SK-N-SH (cell line): ENCODE measurements around the gene KLHL25. TPM values are rescaled to one million over a fixed set of nuclear protein-coding genes. Genes with fewer than 3 reads are reported as not detected.

ENCODE experiments used
- CTCF ChIA-PET: fragments of 300-600, 350-600 bp; formaldehyde crosslinking; extraction: SDS; loops from one replicate; lab custom pipeline; 2021; lab: Yijun Ruan, JAX
- POLR2A ChIA-PET: fragments of 350-600 bp; sonication (Branson Sonifier 250); formaldehyde crosslinking; extraction: SDS; loops from one replicate; lab custom pipeline; 2020; ENCODE audit warnings: antibody characterized with exemption, inconsistent platforms; lab: Yijun Ruan, JAX
- DNase-seq: peaks from one replicate; pipeline ENCODE4 v3.0.0; 2012
- H2AFZ ChIP-seq: fragments of 200-600 bp; sonication (generic); 2 replicates; pipeline ENCODE4 v1.8.1; 2016; ENCODE audit warnings: antibody characterized with exemption, mild to moderate bottlenecking, low read depth
- H3F3A ChIP-seq: fragments of 200-600 bp; sonication (generic); replicated peaks from 2 replicates; pipeline ENCODE3; 2016; ENCODE audit warnings: antibody characterized with exemption, mild to moderate bottlenecking; ENCODE audit not compliant: insufficient read depth
- H3K27ac ChIP-seq, 2 experiments: fragments of 200-500 bp in 1 of 2; fragments of 200-600 bp in 1 of 2; sonication (Bioruptor generic) in 1 of 2; sonication (generic), shearing (Covaris generic) in 1 of 2; 2 replicates each; pipeline versions ENCODE4 v1.5.1 to v1.6.1; 2014 to 2016; ENCODE audit warnings: low read depth in 2 of 2, inconsistent platforms in 1 of 2, low read length in 1 of 2, mild to moderate bottlenecking in 1 of 2, mixed read lengths in 1 of 2
- H3K27me3 ChIP-seq: fragments of 200-600 bp; sonication (generic), shearing (Covaris generic); 2 replicates; pipeline ENCODE4 v1.6.1; 2016; ENCODE audit warnings: mixed run types; ENCODE audit not compliant: insufficient read depth
- H3K36me3 ChIP-seq, 2 experiments: fragments of 200-500 bp in 1 of 2; fragments of 200-600 bp in 1 of 2; sonication (Bioruptor generic) in 1 of 2; sonication (generic) in 1 of 2; replicated peaks in 1 of 2; 2 replicates each; pipeline versions ENCODE3 to v1.5.1; 2014 to 2016; ENCODE audit warnings: low read length in 1 of 2, mild to moderate bottlenecking in 1 of 2; ENCODE audit not compliant: insufficient read depth in 2 of 2, control insufficient read depth in 1 of 2
- H3K4me1 ChIP-seq, 2 experiments: fragments of 200-500 bp in 1 of 2; fragments of 200-600 bp in 1 of 2; sonication (Bioruptor generic) in 1 of 2; sonication (generic), shearing (Covaris generic) in 1 of 2; 2 replicates each; pipeline versions ENCODE4 v1.5.1 to v1.6.1; 2014 to 2016; ENCODE audit warnings: low read depth in 1 of 2, low read length in 1 of 2, mixed run types in 1 of 2; ENCODE audit not compliant: insufficient read depth in 2 of 2, control insufficient read depth in 1 of 2
- H3K4me2 ChIP-seq: fragments of 200-600 bp; sonication (generic), shearing (Covaris generic); 2 replicates; pipeline ENCODE4 v1.6.1; 2017; ENCODE audit warnings: mixed run types
- H3K4me3 ChIP-seq, 2 experiments: fragments of 200-500 bp in 1 of 2; fragments of 200-600 bp in 1 of 2; sonication (Bioruptor generic) in 1 of 2; sonication (generic), shearing (Covaris generic) in 1 of 2; 2 replicates each; pipeline versions ENCODE4 v1.5.1 to v1.8.1; 2014 to 2016; ENCODE audit warnings: low read depth in 2 of 2, inconsistent platforms in 1 of 2, low read length in 1 of 2, mild to moderate bottlenecking in 1 of 2, mixed read lengths in 1 of 2, moderate library complexity in 1 of 2
- H3K79me2 ChIP-seq: fragments of 200-600 bp; sonication (generic); 2 replicates; pipeline ENCODE4 v1.8.1; 2017; ENCODE audit warnings: mild to moderate bottlenecking; ENCODE audit not compliant: insufficient read depth
- H3K9ac ChIP-seq: fragments of 200-600 bp; sonication (generic); 2 replicates; pipeline ENCODE4 v1.6.1; 2017; ENCODE audit warnings: mixed run types
- H3K9me2 ChIP-seq: fragments of 200-600 bp; sonication (generic); 2 replicates; pipeline ENCODE4 v1.6.1; 2017; ENCODE audit warnings: mixed run types
- H3K9me3 ChIP-seq: fragments of 200-600 bp; sonication (generic); 2 replicates; pipeline ENCODE4 v1.6.1; 2017; ENCODE audit warnings: mixed run types, mild to moderate bottlenecking, moderate library complexity
- H4K20me1 ChIP-seq: fragments of 200-600 bp; sonication (generic); 2 replicates; pipeline ENCODE4 v1.6.1; 2017; ENCODE audit warnings: mild to moderate bottlenecking, mixed run types; ENCODE audit not compliant: insufficient read depth
- CHD2 ChIP-seq: fragments of 150-350 bp; IDR thresholded peaks from 2 replicates; pipeline ENCODE4 v1.6.1; 2018; ENCODE audit warnings: low read length; ENCODE audit not compliant: partially characterized antibody
- FOSL2 ChIP-seq: IDR thresholded peaks from 2 replicates; pipeline ENCODE4 v1.4.0; 2012; ENCODE audit warnings: low read depth, mild to moderate bottlenecking, moderate library complexity, borderline replicate concordance
- FOXJ3 ChIP-seq: sonication (generic); formaldehyde crosslinking; IDR thresholded peaks from 2 replicates; pipeline ENCODE4 v1.5.1; 2020; ENCODE audit warnings: mild to moderate bottlenecking, missing genetic modification reagents
- GABPA ChIP-seq: IDR thresholded peaks from 2 replicates; pipeline ENCODE4 v1.4.0; 2012; ENCODE audit warnings: low read depth, mild to moderate bottlenecking
- JUND ChIP-seq: IDR thresholded peaks from 2 replicates; pipeline ENCODE4 v1.4.0; 2012
- MEF2A ChIP-seq: IDR thresholded peaks from 2 replicates; pipeline ENCODE4 v1.4.0; 2012; ENCODE audit warnings: low read depth, borderline replicate concordance
- NRF1 ChIP-seq: IDR thresholded peaks from 2 replicates; pipeline ENCODE4 v1.6.1; 2012; ENCODE audit warnings: low read depth, mild to moderate bottlenecking, low read length
- POLR2AphosphoS5 ChIP-seq: IDR thresholded peaks from 2 replicates; pipeline ENCODE4 v1.6.1; 2012; ENCODE audit warnings: low read depth, low read length
- RAD21 ChIP-seq: IDR thresholded peaks from 2 replicates; pipeline ENCODE4 v1.6.1; 2012; ENCODE audit warnings: mild to moderate bottlenecking, low read length
- REST ChIP-seq: IDR thresholded peaks from 2 replicates; pipeline ENCODE4 v1.6.1; 2012; ENCODE audit warnings: mild to moderate bottlenecking, low read depth, low read length, moderate library complexity
- RFX5 ChIP-seq: IDR thresholded peaks from 2 replicates; pipeline ENCODE4 v1.6.1; 2012; ENCODE audit warnings: mild to moderate bottlenecking, improper control_type of control experiment, low read length
- TCF12 ChIP-seq: IDR thresholded peaks from 2 replicates; pipeline ENCODE4 v1.4.0; 2012
- YY1 ChIP-seq: IDR thresholded peaks from 2 replicates; pipeline ENCODE4 v1.4.0; 2012; ENCODE audit warnings: low read depth, mild to moderate bottlenecking
- ZBTB33 ChIP-seq: IDR thresholded peaks from 2 replicates; pipeline ENCODE4 v1.4.0; 2012; ENCODE audit warnings: low read depth, borderline replicate concordance
- WGBS: methylation state at CpG from one replicate; pipeline ENCODE4 v1.1.6; 2017; ENCODE audit warnings: low lambda C conversion rate; 5-methylcytosine and 5-hydroxymethylcytosine counted together
- polyA plus RNA-seq, 3 experiments: library from polyadenylated mRNA; depleted of rRNA; stranded (reverse); fragments of >200 nt; gene quantifications; 2 replicates each; pipeline ENCODE4 v1.2.3, GENCODE V29; 2012
- TF ChIP-seq, protein P1 (sequence below): fragments of 200-600 bp; sonication (generic); IDR thresholded peaks from 2 replicates; pipeline ENCODE4 v1.6.1; 2017; ENCODE audit warnings: antibody characterized with exemption, mild to moderate bottlenecking, moderate library complexity
- TF ChIP-seq, protein P2 (sequence below): IDR thresholded peaks from 2 replicates; pipeline ENCODE4 v1.4.0; 2012; ENCODE audit warnings: low read depth

KLHL25 gene
- polyA plus RNA-seq, 1 of the 3 experiments (the other 2 are of a cell fraction): 4.5 TPM

DNA sequence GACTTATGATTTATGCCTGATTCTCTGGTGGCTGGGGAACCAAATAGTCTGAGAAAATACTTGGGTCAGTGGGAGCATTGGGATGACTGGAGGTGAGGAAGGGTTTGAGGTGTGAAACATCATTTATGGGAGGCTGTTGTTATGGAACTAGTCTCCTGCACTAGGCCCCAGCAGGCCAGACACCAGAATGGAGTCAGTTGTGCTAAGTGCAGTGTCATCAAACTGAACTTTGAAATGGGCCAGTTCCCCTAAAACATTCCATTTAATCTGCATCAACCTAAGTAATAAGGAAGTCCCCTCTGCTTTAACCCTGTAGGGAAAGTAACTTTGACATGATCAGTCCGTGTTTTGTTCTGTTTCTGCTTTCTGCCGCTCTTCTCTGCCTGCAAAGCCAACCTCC lies 44.9 kb upstream of the KLHL25 start:
- 94% methylated on average over 2 of the region's 2 CpGs for WGBS
- DNase-seq: no peak
- TF ChIP-seq YY1 (no peak), MEF2A (no peak), RAD21 (no peak), ZBTB33 (no peak), JUND (no peak), REST (no peak), POLR2AphosphoS5 (no peak)
- TF ChIP-seq, all 33 proteins: peak for 0
- no peak overlapping the region for H3K9ac ChIP-seq
- H3K9me3 ChIP-seq: no peaks in the 10 kb centered on the region
- no peak overlapping the region for H3K27ac ChIP-seq
- H3K9me2 ChIP-seq: no peaks in the 10 kb centered on the region
- ChIA-PET POLR2A (no interaction called here), CTCF (interaction anchor here (0.8 to 17.1 kb wide), 20 partner anchors 8 to 543 kb away, joined by 3 to 201 read pairs (median 6); no protein-coding TSS in a partner anchor)
- H3F3A ChIP-seq: no peaks in the 10 kb centered on the region
- H2AFZ ChIP-seq: no peak overlapping the region
- H3K4me1 ChIP-seq: peaks cover 0 to 5% of the 10 kb centered on the region in 2 experiments; a peak in 1 of 4 replicates
- H3K79me2 ChIP-seq: no peaks in the 10 kb centered on the region
- H3K27me3 ChIP-seq: no peaks in the 10 kb centered on the region
- no peak overlapping the region for H3K4me3 ChIP-seq
- H3K4me2 ChIP-seq: no peak overlapping the region
- H3K36me3 ChIP-seq: no peaks in the 10 kb centered on the region
- H4K20me1 ChIP-seq: no peaks in the 10 kb centered on the region

DNA sequence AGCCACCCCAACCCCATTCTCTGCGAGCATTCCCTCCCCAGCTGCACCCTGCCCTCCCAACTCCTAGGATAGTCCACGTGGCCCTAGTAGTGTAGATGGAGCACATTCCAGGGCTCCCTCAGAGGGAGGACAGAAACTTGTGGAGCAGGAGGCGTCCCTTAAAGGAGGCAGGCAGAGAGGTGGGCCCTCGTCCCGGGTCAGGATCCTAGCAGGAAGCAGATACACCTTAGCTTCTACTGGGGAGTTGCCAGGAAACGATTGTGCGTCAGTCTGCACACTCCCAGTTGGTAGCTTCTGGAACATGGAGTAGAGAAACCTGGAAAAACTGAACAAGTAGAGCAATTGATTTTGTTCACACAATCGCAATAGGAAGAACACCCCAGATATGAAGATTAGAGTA lies 43.9 kb upstream of the KLHL25 start:
- H3K79me2 ChIP-seq: no peaks in the 10 kb centered on the region
- no peak overlapping the region for H3K27ac ChIP-seq
- H3K36me3 ChIP-seq: no peaks in the 10 kb centered on the region
- H3K4me1 ChIP-seq: peaks cover 0 to 5% of the 10 kb centered on the region in 2 experiments; a peak in 1 of 4 replicates
- DNase-seq: no peak
- no peak overlapping the region for H3K9ac ChIP-seq
- no peaks in the 10 kb centered on the region for H4K20me1 ChIP-seq
- no peaks in the 10 kb centered on the region for H3F3A ChIP-seq
- POLR2A ChIA-PET: no interaction called here
- H3K9me2 ChIP-seq: no peaks in the 10 kb centered on the region
- no peaks in the 10 kb centered on the region for H3K9me3 ChIP-seq
- WGBS: 80% methylated on average over 8 of the region's 8 CpGs
- CTCF ChIA-PET: interaction anchor here (0.8 to 17.1 kb wide), 4 partner anchors 76 to 542 kb away, joined by 3 to 201 read pairs (median 10); no protein-coding TSS in a partner anchor
- H3K4me3 ChIP-seq: no peak overlapping the region
- no peak overlapping the region for H2AFZ ChIP-seq
- no peaks in the 10 kb centered on the region for H3K27me3 ChIP-seq
- H3K4me2 ChIP-seq: no peak overlapping the region
- TF ChIP-seq MEF2A: no peak
- no peak for TF ChIP-seq FOXJ3 (CRISPR knock-in tag)
- no peak for TF ChIP-seq NRF1
- TF ChIP-seq FOSL2: no peak
- no peak for TF ChIP-seq TCF12
- no peak for TF ChIP-seq RFX5
- no peak for TF ChIP-seq RAD21
- TF ChIP-seq REST: no peak
- TF ChIP-seq GABPA: no peak
- no peak for TF ChIP-seq CHD2
- TF ChIP-seq, protein P1, sequence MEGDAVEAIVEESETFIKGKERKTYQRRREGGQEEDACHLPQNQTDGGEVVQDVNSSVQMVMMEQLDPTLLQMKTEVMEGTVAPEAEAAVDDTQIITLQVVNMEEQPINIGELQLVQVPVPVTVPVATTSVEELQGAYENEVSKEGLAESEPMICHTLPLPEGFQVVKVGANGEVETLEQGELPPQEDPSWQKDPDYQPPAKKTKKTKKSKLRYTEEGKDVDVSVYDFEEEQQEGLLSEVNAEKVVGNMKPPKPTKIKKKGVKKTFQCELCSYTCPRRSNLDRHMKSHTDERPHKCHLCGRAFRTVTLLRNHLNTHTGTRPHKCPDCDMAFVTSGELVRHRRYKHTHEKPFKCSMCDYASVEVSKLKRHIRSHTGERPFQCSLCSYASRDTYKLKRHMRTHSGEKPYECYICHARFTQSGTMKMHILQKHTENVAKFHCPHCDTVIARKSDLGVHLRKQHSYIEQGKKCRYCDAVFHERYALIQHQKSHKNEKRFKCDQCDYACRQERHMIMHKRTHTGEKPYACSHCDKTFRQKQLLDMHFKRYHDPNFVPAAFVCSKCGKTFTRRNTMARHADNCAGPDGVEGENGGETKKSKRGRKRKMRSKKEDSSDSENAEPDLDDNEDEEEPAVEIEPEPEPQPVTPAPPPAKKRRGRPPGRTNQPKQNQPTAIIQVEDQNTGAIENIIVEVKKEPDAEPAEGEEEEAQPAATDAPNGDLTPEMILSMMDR: no peak
- TF ChIP-seq, protein P2, sequence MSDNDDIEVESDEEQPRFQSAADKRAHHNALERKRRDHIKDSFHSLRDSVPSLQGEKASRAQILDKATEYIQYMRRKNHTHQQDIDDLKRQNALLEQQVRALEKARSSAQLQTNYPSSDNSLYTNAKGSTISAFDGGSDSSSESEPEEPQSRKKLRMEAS: no peak
